Anterior cingulate cortex (tissue), 58 donors: ENCODE measurements around the gene CDK5RAP2.
"Not testable (repeated sequence)": the region's sequence is repeated elsewhere in the genome, so short reads cannot be mapped to it uniquely, and the experiment has no call there.

ENCODE experiments used
- DNase-seq, 58 donors: peaks; one replicate each; lab custom pipeline; 2025; lab: John Stamatoyannopoulos, UW

The CDK5RAP2 gene

DNA sequence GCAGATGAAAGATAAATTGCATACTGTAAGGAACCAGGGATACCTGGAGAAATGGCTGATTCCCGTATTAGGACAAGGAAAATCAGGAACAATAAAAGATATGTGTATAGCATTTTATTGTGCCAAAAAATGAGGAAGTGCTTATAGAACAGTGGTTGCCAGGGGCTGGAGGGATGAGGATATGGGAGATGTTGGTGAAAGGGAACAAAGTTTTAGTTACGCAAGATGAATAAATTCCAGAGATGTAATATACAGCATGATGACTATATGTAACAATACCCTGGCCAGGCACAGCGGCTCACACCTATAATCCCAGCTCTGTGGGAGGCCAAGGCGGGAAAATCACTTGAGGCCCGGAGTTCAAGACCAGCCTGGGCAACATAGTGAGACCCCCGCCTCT, 101.8 kb downstream of the CDK5RAP2 start:
- DNase-seq = no peak

DNA sequence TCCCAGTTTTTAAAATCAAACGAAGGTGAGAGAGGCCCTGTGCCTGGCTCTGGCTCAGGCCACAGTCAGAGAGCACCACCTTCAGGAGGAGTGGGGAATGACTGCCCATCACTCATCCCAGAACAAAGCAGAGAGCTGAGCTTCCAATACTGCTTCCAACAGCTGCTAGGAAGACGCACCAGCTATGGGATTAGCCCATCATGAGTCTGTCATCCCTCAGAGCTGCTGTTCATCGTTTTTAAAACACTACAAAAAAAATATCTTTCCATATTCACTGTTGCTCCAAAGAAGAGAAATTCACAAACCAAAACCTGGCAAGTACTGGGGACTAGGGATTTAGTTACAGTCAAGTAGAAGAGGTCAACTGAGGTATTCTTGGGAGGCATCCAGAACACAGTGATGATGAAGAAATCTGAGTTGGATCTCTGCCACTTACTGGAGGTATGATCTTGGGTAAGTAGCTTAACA, 102.4 kb downstream of the CDK5RAP2 start:
- peak in 50 of 58 donors; percentile 2 to 70 (median 26) for DNase-seq

- DNase-seq = peak in 10 of 58 donors; percentile 2 to 40 (median 9)
These were observed 104.6 kb downstream of the CDK5RAP2 start for GRCh38 chr9:120475341-120475740.

- DNase-seq = no peak
These were observed 105.2 kb downstream of the CDK5RAP2 start for GRCh38 chr9:120474591-120475243.

GRCh38 chr9:120473608-120474007, 106.4 kb downstream of the CDK5RAP2 start:
- DNase-seq = no peak

- no peak for DNase-seq
These were observed 114.1 kb downstream of the CDK5RAP2 start for GRCh38 chr9:120465685-120466407.

DNA sequence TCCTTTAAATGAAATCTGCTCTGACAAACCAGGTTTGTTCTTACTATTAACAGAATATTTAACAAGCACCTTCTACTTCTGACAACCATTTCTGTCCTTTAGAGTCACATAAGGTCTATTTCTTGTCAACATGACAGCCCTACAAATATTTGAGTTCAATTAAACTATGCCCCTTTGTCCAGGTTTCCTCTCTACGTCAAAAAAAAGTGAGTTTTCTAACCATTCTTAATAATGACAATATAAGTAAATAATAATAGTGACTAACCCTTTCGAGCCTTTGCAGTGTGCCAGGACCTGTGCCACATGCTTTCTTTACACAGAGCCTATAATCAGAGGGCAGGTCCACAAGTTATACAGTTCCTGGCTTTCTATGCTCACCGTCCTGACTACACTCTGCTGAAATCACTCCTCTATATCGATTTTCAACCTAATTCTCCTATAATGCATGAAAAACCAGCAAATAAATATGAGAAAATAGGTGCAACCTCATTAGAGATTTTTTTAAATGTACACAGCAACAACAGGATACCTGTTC, 115.0 kb downstream of the CDK5RAP2 start:
- no peak for DNase-seq

DNA sequence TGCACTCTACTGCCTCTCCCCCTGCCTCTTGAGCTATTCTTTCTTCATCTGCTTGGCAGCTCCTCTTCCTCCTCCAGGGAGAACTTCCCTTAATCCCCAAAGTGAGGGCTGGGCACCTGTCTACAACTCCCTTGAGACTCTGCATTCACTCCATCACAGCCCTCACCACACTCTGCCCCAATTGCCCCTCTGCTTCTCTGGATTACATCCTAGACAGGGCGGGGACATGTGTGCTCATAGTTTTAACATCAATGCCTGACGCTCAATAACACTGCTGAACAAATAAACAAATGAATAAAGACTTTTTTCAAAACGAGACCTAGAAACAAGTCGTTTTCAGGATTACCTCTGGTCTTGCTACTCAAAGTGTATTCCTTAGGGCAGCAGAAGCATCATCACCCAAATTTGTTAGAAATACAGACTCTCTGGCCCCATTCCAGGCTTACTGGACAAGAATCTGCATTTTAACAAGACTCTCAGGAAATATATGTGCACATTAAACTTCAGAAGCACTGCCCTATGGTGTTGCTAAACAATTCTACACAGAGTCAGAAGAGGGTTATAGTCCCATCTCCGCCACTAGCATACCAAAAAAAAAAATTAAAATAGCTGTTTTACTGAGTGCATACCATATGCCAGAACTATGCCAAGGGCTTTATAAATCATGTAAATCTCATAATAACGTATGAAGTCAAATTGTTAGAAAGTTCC, 115.6 kb downstream of the CDK5RAP2 start:
- no peak for DNase-seq

- no peak for DNase-seq
These were observed 116.2 kb downstream of the CDK5RAP2 start for GRCh38 chr9:120463765-120464164.

- not testable (repeated sequence) for DNase-seq
These were observed 118.3 kb downstream of the CDK5RAP2 start for GRCh38 chr9:120461677-120462076.

DNA sequence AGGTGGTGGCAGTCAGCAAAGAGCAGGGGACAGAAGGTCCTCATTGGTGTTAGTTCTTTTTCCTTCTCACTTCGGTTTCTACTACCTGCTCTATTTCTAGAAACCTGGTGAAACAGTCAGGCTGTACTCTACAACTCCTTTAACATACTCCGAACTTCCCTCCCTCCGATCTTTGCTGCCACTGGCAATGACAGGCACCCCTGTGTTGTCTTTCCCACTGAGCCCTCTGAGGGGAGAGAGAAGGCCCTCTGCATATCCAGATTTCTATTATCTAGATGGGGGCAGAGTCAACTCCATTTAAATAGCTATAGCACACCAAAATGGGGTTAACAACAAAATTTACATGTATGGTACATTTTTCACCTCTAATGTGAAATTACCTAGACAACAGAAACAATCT, 123.7 kb downstream of the CDK5RAP2 start:
- DNase-seq = no peak

- DNase-seq = no peak
These were observed 125.5 kb downstream of the CDK5RAP2 start for GRCh38 chr9:120454467-120454866.

- DNase-seq = no peak
These were observed 126.2 kb downstream of the CDK5RAP2 start for GRCh38 chr9:120453792-120454191.

- DNase-seq = no peak
These were observed 127.3 kb downstream of the CDK5RAP2 start for GRCh38 chr9:120452631-120453030.

GRCh38 chr9:120450916-120451315, 129.1 kb downstream of the CDK5RAP2 start:
- DNase-seq = no peak

DNA sequence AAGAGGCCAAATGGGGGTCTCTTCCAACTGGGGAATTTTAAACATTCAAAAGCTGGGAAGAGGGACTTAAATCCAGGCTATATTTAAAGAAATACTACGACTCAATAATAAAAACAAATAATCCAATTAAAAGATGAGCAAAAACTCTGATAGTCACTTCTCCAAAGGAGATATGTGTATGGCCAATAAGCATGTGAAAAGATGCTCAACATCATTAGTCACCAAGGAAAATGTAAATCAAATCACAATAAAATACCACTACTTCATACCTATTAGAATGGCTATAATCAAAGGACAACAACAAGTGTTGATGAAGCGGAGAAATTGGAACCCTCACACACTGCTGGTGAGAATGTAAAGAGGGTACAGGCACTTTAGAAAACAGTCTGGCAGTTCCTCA, 130.4 kb downstream of the CDK5RAP2 start:
- DNase-seq = no peak

- DNase-seq = no peak
These were observed 131.9 kb downstream of the CDK5RAP2 start for GRCh38 chr9:120447959-120448500.

DNA sequence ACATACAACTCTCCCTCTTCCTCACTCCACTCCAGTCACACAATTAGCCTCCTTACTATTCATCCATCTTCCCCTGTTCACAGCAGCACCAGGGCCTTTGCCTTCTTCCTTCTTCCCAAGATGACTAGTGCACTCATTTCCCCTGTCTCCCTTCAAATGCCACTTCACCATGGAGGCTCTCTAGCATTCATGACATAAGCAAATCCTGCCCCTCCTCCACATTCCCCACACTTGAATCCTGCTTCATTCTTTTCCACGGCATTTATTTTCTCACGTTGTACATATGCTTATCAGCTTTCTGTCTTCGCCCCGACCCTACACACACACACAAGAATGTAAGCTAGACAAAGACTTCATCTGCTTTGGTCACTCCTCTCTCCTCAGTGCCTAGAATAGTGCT, 133.3 kb downstream of the CDK5RAP2 start:
- DNase-seq = no peak

DNA sequence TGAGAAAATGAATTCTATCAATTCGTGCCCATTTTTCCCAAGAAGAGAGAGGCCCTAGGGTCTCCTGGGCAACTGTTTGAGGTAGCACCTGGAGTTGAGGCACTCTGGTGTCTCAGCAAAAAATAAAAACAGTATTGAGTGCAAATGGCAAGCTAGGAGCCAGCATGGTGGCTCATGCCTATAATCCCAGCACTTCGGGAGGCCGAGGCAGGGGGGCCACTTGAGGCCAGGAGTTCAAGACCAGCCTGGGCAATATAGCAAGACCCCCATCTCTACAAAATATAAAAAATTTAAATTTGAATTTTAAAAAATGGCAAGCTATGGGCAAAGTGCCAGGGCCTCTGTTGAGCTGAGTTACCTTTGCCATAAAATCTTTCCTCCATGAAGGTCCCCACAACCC, 136.0 kb downstream of the CDK5RAP2 start:
- DNase-seq = no peak

DNA sequence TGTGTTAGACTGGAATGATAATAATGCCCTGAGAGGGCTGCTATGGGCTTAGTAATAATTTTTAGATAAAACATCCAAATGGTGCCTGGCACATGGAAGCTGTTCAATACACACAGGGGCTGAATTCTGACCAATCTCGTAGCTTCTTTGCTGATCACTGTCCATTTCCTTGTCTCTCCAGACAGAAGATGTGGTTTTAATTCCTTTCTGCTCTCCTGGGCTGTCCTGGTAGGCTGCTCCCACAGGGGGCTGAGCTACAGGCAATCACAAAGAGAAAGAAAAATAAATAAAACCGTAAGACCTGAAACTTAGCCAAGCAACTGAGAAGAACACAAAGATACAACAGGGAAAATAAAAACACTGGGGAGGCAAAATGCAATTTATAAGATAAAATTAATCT, 136.5 kb downstream of the CDK5RAP2 start:
- DNase-seq = no peak
